NCI-H526 (cell line): ENCODE measurements around the gene ARF1.
"Not testable (repeated sequence)": the region's sequence is repeated elsewhere in the genome, so short reads cannot be mapped to it uniquely, and the experiment has no call there.

Experiments
- DNase-seq, 2 experiments: peaks; one replicate each; lab custom pipeline; 2025; lab: John Stamatoyannopoulos, UW

Gene ARF1

DNA sequence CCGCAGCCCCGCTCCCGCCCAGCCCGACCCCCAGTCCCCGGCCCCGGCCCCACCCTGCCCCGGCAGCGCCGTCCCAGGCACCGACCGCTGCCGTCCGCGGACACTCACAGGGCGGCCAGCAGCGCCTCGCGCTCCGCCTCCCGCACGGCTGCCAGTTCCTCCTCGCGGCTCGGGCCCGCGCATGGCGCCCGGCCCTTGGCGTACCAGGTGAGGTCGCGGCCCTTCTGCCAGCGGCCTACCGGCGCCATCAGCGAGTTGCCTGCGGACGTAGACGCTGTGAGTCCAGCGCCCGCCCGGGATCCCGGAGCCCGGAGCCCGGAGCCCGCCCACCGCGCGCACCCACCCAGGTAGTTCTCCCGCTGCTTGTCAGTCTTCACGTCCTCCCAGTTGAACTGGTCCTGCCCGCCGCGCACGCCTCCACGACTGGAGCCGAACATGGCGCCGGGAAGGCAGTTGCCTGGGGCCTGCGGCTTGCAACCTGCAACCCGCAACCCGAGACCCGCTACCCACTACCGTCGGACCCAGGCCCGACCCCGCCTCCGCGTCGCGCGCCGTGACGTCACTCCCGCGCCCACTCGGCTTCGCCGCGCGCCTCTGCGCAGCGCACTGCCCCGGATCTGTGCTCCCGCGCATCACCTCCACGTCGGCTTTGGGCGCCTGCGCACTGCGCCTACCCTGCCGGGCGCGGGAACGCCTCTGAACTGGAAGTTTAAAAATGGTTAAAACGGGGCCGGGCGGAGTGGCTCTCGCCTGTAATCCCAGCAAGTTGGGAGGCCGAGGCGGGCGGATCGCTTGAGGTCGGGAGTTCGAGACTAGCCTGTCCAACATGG, 20.5 kb downstream of the ARF1 start, which contains the start of gene C1orf35:
C1orf35 (minus strand) TSS at position 535 of the 830 bp plus-strand sequence; CDS start at position 437, 98 bp downstream.
- peak; percentile 32 to 94 for DNase-seq

DNA sequence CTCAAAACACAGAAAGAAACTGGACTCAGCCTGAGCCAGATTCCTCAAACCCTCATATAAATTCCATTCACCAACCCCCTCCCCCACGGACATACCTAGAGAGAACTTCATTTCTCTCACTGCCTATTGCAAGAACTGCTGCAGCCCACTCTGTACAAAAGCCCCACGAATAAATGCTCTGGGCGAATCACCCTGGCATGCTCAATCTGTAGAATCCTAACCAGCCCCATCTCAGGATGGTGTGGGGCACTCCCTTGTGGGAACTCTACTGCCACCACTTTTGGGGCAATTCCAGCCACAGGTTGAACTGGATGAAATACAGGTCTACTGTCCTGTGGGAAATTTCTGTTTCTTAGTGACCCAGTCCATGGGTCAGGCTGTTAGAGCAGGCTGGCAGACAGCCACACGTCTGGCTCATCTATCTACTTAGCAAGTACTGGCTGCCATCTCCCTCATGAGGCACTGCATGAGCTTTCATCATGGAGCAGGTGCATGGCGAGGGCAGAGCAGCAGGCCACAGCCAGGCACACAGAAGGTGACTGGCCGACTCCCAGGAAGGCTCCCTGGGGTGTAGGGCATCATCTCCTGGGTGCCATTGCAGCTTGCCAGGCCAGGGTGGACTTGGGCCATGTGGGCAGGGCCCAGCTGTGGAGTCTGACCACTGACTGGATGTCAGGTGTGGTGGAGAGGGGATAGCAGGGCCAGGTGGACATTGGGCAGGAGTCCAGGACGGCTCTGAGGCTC, 22.2 kb downstream of the ARF1 start:
- no peak for DNase-seq

DNA sequence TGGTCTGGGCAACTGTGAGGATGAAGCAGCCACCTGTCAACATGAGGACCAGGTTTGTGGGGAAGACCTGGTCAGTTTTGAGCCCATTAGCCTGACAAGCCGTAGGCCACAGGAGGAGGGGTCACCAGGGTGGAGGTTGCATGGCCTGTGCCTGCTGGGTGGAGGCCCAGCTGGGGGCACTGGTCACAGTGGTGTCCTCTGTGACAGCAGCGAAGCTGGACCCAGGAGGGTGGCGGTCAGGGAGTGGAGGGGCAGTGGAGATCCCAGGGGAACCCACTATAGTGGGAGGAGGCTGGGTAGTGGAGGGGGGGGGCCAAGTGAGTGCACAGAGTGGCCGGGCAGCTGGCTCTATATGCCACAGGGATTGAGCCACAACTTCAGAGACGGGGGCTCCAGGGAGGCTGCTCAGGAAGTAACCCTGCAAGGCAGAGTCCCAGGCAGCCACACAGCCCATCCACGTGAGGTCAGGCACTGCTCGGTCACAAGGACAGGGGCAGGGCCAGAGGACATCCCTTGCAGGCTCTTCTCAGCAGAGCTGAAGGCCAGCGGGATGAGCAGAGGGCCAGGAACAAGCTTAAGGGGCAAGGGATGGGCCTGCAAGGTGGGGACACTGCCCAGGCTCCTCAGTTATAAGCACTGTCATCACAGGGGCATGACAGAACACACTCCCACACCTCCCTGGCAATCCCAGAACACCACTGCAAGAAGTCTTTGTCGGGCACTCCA, 22.9 kb downstream of the ARF1 start:
- DNase-seq, result no peak

DNA sequence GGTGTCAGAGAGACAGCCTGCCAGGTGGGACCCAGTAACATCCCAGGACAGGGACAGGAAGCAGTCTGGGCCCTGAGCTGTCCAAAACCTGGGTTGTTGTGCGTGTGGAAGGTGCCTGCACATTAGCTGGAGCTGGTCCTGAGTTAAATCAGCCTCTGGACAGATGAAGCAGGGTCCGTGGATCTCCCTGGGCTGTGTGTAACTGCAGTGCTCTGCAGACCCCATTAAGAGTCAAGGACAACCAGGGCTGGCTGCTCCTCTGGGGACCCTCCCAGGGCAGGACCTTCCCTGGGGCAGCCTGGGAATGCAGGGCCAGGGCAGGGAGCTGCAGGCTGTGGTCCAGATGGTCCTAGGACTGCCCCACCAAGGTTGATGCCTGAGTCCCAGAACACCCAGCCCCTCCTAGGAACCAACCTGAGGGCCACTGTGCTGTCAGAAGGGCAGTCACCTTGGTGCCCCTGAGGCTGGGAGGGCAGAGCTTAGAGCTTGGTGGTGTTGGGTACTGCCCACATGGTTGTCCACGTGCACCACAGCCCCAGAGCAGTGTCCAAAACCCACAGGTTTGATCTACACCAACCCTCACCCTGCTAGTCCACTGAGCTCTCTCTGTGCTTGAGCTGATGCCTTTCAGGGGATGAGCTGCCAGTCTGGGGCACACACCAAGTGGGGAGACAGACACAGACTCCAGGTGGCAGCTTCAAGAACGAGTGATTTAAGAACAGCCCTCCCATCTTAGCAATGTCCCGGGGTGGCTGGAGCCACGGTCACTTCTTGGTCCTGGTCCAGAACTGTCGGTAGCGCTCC, 23.7 kb downstream of the ARF1 start:
- DNase-seq, result no peak

DNA sequence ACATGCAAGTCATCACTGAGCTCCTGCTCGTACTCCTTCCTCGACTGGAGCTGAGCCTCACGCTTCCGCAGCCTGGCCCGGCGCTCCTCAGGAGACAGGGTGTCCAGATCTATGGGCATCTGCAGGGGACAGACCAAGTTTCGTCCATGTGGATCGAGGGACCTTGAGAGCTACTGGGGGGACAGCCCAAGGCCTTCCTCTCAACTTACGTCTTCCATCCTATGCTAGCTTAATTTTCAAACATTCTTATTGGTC, 24.2 kb downstream of the ARF1 start:
- no peak for DNase-seq

DNA sequence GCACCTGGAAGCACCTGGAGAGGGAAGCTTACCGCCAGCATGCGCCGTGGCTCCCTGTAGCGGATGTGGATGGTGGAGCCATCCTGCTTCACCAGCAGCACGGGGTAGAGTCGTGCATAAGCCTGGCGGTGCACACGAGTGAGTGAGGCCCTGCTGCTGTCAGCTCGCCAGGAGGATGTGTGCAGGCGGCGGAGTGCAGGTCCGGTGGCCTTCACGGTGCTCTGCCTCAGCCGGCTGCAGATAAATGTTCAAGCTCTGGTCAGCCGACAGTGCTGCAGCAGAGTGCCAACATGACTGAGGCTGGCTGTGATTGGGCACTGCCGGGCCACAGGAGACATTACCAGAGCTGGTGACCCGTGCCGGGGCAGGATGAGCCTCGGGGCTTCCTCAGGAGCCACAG, 25.1 kb downstream of the ARF1 start:
- DNase-seq, result no peak

DNA sequence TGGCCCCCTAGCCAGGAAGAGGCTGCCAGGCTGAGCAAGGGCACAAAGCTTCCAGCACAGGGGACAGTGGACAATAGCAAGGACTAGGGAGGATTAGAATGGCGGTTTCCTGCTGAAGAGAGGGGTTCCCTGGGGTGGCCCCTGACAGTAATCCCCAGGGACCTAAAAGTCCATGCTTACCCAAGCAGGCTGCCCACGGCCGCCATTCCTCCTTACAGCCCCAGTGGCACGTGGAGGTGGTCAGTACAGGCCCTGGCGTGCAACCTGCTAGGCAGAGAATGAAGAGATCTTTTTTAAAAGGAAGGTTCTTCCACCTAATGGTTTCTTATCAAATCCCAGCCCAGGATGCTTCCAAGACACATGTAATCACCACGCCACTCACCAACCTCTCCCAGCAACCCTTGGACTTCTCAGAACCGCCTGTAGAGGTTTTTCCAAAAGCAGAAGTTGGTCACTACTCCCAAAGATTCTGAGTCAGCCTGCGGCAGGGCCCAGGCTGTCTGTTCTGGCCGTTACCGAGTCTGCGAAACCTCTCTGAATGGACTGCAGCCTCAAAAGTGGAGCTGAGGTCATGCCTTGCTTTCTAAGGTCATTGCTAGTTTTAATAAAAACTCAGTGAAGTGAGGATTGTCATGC, 25.7 kb downstream of the ARF1 start:
- no peak for DNase-seq

DNA sequence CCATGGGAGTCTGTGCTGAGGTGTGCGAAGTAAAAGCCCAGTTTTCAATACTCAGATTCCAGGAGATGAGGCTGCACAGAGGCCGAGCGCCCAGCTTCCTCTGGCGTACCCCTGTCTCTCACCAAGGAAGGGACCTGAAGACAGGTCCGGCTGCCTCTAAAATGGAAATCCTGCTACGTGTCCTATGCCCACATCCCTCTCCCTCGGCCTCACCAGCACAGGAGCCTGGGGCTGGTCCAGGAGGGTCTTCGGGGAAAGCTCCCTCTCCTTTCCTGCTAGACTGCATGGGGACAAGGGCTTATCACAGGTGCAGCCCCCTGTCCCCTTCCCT, 26.2 kb downstream of the ARF1 start:
- DNase-seq, result no peak

DNA sequence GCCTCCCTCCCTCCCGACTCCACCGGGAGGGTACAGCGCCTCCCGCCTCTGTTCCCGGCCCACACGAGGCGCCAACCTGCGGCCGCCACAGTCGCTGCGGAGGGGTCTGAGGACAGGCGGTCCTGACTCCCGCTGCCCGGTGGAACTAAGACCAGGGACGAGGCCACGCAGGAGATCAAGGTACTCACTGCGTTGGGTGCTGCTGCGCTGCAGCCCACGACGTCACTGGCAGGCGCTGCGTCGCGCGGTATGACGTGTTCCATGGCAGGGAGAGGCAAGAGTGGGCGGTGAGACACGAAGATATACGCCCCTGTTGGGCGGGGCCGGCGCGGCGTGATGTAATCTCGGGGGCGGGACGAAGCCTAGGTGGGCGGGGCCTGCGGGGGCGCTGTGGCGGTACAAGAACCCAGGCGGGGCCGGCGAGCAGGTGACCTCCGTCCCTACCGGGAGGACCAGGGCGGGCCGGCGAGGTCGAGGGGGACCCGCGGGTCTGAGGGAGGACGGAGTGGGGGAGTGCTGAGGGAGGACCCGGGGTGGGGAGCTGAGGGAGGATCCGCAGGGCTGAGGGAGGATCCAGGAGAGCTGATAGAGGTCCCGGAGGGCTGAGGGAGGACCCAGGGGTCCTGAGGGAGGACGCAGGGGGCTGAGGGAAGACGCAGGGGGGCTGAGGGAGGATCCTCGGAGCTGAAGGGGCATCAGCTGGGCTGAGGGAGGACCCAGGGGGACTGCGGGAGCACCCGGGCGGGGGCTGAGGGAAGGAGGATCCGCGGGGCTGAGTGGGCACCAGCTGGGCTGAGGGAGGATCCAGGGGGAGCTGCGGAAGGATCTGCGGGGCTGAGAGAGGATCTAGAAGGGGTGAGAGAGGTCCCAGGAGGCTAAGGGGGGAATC, 26.8 kb downstream of the ARF1 start, which contains the start of gene MRPL55:
MRPL55 (minus strand) TSS at position 227 of the 889 bp plus-strand sequence. CDS start 1,039 bp downstream, outside the sequence.
- DNase-seq, result peak; percentile 62 to 91

DNA sequence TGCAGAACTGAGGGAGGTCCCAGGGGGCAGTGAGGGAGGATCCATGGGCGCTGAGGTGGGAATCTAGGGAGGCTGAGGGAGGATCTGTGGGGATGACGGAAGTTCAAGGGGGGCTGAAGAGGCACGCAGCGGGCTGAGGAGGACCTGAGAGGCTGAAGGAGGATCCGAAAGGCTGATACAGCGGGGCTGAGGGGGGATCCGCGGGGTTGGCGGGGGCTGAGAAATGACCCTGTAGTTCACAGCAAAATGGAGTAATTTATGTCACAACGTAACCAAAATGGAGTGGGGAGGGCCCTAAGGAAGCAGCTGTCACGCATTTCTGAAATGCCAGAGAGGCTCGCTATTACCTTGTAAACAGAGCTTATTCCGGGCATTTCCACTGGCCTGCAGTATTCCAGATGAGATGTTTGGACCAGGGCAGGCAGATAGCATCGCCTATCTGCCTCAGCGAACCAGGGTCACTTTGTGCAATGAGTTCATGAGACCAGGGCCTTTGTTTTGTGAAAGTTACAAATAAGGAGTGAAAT, 27.5 kb downstream of the ARF1 start:
- DNase-seq, result no peak

DNA sequence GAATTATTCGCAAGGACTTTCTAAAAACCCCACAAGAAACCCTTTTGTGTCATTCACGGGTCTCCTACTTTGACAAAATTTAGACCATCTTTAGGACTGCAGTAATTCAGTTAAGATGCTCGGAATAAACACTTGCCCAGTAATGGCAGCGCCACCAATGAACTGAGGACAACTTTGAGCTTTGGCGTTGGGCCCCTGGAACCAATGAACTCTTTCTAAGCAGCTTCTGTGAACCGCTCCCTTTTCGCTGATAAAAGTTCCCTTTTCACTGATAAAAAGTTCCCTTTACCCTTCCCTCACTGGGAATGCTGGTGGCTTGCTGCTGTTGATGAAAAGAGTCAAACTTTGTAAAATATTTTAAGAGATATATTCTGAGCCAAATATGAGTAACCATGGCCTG, 28.0 kb downstream of the ARF1 start:
- DNase-seq, result no peak

DNA sequence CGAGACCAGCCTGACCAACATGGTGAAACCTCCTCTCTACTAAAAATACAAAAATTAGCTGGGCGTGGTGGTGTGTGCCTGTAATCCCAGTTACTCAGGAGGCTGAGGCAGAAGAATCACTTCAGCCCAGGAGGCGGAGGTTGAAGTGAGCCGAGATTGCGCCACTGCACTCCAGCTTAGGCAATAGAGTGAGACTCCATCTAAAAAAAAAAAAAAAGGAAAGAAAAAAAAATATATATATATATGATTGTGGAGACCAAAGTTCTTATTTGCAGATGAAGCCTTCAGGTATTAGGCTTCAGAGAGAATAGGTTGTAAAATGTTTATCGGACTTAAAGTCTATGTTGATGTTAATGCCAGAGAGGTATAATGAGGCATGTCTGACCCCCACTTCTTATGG, 28.8 kb downstream of the ARF1 start:
- not testable (repeated sequence) for DNase-seq

DNA sequence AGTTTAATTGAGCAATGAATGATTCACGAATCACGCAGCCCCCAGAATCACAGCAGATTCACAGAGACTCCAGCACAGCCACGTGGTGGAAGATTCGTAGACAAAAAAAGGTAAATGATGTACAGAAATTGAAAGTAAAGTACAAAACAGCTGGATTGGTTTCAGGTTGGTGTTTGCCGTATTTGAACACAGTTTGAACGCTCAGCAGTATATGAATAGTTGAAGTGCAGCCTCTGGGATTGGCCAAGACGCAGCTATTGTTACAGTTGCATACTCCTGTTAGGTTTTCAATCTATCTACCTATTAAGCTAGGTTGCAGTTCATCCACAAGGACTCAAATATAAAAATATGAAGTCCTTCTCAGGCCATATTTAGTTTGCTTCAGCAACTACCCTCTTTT, 29.7 kb downstream of the ARF1 start:
- DNase-seq, result no peak

DNA sequence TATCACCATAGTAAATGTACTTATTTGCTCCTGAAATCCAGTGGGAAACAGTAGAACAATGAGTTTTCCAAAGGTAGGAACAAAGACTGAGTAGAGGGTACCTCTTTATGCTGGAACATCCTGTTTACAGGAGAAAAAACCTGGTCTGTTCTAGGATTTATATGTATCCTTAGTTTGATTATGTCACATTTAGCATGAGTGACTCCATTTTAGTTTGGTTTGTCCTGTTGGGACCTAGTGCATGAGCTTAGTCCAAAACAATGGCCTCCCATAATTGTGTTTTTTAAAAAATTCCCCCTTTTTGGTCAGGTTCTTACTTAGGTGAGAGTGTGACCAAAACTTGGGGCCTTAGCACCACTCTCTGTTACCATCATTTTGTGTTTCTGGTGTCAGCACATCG, 30.1 kb downstream of the ARF1 start:
- DNase-seq, result no peak

DNA sequence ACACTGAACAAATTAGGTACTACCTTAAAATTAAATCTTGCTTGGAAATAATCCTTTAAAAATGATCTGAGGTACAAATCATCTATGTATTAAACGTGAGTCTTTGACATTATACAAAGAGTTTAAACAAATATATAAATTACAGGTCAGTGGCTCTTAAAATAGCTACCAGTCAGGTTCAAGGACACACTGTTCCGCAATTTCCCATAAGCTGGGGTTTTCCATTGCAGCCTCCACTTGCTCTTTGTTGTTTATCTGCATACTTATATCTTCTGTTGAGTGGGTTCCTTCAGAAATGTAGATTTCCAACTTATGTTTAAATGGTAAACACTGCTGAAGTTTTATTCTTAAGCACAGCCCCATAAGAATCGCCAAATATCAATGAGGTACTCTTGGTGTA, 32.3 kb downstream of the ARF1 start:
- no peak for DNase-seq

DNA sequence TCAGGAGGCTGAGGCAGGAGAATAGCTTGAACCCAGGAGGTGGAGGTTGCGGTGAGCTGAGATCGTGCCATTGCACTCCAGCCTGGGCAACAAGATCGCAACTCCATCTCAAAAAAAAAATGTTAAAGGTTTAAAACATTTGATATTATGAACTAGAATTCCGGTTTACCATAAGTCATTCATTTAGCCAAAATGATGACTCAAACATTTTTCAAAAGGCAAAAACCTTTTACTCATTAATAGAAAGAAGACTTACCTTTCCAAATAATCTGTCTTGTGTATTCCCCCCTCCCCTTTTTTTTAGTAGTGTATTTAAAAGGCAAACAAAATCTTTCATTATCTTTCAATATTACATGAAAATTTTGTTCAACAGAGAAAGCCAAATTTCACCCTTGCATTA, 34.8 kb downstream of the ARF1 start:
- DNase-seq, result no peak

DNA sequence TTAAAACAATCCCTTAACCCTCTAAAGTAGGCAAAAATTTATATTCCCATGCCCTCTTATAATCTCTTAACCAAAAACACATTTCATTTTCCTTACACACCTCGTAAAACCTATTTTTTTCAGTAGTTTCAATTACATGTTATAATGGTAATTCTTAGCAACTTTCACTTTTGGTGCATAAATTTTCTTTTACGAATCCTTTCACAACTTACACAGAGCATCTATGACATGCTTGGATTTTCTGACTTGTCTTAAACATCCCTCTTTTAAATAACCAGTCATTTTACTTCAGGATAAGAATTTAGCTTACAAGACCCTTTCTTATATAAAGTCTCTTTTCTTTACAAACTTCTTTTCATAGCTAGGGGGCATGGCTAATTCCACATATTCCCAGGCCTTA, 35.5 kb downstream of the ARF1 start:
- DNase-seq, result no peak

DNA sequence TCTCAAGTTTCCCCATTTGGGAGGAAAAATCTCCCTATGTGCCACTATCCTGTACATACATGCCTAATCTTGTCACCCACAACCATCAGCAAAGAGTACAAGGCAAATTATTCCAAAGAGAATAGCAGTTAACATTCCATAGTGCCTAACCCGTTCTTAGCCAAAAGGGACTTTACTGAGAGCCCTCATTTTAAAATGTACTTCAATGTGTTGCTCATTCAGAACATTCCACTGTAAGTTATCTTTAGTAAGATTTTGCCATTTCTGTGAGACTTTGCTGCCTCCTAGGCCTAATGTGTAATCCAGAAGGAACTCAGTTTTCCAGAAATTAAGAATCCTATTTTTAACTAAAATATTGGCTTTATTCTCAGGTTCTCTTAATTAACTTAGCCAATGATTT, 37.8 kb downstream of the ARF1 start:
- DNase-seq, result no peak

DNA sequence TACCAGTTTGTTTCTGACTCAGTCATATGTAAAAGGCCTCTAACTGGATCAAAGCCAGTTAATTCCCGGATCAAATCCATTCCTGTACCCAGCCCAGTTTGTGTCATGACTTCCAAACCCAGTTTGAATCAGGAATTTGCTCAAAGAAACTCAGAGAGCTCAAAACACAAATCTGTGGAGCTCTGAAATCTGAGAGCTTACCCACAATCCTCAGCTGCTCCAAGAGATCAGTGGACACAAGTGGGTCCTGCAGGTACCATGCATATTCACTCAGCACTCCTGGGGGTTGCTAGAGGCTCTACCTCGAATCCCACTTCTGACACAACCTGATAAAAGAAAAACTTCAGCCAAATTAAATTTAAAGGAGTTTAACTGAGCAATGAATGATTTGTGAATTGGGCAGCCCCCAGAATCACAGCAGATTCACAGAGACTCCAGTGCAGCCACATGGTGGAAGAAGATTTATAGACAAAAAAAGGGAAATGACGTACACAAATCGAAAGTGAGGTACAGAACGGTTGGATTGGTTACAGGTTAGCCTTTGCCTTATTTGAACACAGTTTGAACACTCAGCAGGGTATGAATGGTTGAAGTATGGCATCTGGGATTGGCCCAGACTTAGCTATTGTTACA, 38.5 kb downstream of the ARF1 start:
- no peak for DNase-seq

DNA sequence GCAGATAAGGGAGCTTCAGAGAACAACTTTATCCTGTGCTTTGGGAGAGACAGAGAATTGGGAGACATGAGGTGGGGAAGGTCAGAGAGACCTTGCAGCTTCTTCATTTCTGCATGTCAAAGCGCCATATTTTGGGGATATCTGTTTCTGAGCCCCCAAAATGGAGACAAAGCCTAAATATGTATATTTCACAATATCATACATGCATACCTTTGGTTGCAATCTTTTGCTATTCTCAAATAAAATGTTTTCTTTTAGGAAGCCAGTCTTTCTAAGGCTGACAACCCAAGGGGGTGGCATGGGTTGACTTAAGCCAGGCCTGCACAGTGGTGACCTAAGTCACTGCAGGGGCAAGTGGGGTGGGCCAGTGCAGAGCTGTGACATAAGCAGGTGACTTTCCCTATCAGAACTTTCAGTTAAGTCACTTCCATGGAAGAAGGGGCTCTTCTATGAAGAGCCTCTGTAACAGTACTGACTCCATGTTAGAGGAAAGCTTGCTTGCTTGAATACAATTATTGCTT, 40.5 kb downstream of the ARF1 start:
- DNase-seq, result no peak
